GM18868 (cell line): ENCODE measurements around the gene ERVFRD-1.

Experiments used
- ATAC-seq: cut with Tn5 transposase; IDR thresholded peaks from one replicate; pipeline ENCODE4 v1.9.1; 2021; ENCODE audit warnings: mild to moderate bottlenecking, moderate library complexity; ENCODE audit not compliant: unreplicated experiment

Gene ERVFRD-1, protein sequence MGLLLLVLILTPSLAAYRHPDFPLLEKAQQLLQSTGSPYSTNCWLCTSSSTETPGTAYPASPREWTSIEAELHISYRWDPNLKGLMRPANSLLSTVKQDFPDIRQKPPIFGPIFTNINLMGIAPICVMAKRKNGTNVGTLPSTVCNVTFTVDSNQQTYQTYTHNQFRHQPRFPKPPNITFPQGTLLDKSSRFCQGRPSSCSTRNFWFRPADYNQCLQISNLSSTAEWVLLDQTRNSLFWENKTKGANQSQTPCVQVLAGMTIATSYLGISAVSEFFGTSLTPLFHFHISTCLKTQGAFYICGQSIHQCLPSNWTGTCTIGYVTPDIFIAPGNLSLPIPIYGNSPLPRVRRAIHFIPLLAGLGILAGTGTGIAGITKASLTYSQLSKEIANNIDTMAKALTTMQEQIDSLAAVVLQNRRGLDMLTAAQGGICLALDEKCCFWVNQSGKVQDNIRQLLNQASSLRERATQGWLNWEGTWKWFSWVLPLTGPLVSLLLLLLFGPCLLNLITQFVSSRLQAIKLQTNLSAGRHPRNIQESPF

DNA sequence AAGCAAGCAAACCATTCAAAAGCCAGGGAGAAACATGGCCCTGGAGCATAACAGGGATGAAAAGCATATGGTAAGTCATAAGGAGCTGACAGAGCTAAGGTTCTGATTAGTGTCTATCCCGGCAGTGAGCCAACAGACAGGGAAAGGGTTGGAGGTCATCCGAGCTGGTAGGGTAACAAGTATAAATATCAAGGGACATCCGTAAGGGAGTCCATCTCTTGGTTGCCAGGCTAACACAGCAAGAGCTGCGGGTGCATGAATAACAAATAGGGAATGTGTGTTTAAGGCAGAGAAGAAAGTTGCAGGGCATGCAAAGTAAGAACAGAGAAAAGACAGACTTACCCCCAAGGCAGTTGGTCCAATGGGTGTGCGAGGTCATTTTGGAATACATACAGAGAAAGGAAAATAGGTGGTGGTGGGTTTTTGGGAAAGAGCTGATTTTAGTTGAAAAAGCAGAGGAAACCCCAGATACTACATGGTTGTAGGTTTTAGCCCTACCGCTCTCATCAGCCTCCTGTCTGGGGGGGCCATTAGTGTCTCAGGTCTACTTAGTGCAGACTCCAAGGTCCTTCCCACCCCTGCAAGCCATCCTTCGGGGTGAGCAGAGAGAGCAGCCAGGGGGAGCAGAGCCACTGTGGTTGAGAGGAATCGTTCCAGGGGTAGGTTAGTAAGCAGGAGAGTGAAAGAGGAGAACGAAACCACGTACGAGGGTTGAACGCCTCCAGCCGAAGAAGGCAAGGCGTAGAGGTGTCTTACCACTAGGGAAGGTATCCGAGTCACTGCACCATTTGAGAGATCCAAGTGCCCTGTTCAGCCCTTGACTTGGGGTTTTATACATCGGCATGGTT is at the start of gene ERVFRD-1:
ERVFRD-1 (minus strand) TSS at position 805 of the 848 bp plus-strand sequence. CDS start 6,415 bp downstream, outside the sequence.
- no peak for ATAC-seq

DNA sequence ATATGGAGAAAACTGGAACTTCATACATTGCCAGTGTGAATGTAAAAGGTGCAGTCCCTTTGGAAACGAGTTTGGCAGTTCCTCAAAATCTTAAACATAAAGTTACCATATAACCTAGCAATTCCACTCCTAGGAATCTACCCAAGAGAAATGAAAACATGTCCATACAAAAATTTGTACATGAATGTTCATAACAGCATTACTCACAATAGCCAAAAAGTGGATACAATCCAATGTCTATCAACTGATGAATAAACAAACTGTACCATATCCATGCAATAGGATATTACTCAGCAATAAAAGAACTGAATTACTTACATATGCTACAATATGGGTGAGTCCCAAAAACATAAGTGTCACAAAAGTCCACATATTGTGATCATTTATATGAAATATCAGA is 48.7 kb upstream of the ERVFRD-1 start:
- no peak for ATAC-seq

DNA sequence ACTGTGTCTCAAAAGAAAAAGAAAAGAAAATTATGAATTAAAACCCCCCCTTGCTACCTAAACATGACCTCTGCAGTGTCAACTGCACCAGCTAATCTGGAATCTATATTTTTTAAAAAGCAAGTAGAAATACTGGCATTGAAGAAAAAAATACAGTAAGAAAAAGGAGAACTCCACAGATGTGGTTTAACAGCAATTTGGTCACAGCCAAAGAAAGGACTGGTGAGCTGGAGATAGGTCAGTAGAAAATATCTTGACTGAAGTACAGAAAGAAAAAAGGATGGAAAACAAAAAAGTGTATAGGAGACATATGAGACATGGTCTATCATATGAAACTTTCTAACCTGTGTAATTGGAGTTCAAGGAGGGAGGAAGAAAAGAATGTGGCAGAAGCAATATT is 44.1 kb upstream of the ERVFRD-1 start:
- no peak for ATAC-seq

DNA sequence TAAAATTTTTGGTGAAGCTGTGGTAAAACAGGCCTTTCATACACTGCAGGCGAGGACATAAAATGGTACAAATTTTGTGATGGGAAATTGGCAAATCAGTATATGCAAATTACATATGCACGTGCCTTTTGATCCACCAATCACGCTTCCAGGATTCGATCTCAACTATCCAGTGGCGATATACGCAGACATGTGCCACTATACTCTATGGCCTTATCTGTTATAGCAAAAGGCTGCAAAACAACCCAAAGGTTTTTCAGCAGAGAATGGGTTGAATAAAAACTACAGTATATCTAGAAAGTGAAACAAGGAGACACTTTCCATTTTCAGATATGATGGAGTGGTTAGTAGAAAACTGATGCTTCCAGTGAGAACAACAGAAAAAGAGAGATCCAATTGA is 41.9 kb upstream of the ERVFRD-1 start:
- no peak for ATAC-seq

DNA sequence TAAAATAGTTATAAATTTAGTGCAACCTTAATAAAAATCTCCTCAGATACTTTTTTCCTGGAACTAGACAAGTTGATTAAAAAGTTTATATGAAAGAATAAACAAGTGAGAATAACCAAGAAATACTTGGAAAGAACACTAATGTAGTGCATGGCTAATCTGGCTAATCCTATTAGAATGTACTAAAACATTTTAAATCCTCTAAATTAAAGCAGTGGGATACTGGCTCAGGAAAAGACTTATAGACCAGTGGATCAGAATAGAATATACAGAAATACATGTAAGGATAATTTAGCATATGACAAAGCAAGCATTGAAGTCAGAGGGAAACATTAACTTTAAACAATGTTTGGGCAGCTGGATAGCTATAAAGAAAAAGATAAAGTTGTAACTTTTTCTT is 41.1 kb upstream of the ERVFRD-1 start:
- no peak for ATAC-seq

DNA sequence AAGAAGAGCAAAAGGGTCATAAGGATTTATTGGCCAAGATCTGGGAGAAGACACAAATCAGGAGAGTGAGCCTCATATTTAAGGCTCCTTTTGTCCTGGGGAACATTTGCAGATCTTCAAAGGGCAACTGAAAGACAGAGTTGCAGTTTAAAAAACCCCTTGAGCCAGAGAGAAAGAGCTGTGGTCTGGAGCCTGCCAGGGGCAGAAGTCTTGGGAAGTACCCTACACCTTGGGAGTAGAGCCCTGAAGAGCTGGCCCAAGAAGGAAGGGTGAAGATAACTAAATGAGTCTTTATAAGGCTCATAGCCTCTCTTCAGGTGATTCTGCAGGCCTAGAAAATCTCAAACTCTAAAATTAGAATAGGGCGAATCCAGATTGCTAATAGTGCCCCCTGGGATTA is 40.0 kb upstream of the ERVFRD-1 start:
- ATAC-seq: no peak

DNA sequence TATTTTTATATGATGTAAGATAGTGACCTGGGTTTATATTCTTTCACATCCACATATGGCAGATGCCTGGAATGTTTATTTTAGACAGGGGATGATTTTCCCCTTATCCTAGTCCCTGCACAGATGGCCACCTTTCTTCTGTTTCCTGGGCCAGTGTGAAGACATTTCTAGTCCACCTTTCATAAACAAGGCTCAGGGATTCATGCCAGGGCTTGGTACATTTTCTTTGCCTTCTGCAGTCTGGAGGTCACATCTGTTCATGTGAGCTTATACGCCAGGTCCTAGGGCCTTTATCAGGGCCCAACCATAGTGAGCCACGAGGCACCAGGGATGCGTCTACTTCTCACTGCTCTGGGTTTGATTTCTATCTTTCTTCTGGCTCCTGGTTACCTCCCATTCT is 38.0 kb upstream of the ERVFRD-1 start:
- no peak for ATAC-seq

DNA sequence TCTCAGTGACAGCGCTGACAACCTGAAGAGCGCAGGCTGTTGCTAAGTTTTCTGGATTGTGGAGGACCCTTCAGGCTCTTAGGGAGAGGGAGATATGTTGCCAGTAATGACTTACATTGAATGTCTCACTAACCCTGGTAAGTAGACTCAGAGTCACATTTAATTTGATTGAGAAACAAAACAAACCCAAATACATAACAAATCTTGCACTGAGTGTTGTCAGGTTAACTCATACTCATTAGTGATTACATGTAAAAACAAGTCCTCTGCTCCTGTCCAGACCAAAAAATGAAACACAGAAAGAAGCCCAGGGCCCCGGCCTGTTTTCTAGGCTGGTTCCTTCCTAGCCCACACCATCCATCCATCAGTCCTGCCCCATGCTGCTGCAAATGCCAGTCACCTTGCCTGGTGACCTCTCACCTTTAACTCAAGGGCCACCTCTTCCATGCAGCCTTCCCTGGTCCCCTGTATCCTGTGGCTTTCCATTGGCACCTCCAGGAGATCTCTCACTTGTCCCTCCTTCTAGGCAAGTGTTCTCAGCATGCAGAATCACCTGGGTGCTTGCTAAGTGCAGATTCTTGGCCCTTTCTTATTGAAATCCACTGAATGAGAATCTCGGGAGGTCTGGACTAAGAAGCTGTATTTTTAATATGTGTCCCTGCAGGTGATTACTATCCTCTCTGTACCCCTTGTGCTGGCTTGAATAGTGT is 34.7 kb upstream of the ERVFRD-1 start:
- ATAC-seq: no peak

DNA sequence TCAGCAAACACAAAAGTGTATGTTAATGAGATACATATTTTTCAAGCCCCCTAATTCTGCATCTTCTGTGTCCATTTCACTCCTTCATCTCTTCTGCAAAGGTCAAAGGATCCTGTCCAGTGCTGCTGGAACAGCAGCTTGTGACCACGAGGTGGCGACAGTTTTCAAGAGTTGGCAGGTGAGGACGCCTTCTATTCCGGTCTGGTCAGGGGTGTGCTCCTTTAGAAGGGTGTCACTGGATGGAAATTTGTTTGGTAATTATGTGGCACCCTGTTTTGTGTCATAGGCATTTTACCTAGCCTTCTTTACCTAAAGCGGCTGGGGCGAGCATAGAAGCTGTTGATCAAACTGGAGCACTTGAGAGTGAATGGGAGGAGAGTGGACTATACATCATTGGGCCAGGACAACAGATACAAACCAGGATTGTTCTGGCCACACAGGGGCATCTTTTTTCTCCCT is 32.9 kb upstream of the ERVFRD-1 start:
- ATAC-seq: peak; percentile 79

DNA sequence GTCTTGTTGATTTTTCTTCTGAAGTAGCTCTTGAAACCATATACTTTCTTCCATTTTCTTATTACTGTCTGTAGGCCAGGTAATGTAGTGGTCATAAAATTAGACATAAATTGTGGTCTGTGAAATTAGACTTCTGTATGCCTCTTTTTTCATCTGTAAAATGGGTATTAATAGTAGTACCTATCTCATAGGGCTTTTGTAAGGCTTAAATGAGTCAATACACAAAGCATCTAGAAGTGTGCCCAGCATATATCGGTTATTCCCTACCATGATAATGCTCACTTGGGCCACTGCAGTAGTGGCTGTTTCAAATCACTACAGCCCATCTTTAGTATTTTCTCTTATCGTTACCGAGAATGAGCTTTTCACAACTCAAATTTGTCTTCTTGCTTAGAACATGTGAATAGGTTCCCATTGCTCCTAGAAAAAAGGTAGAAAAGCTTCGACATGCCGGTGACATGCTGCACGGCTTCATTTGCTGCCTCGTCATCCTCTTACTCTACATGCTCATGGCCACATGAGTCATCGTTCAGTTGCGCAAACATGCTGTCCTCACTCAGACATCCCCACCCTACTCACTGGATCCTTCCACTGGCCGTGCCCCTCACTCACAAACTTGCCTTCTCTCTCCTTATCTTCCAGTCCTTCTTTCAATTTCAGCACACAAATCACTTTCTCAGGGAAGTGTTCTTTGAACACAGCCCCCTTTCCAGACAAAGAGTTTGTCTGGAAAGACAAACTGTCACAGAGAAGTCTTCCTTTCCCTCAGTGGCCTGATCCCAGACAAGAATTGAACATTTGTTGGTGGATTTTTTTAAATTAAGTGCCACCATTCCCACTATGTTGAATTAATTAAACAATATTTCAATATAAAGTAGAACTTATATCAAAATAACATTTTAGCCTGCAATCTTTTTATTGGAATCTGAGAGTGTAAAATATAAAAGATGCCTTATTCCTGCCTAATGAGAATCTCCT is 32.2 kb upstream of the ERVFRD-1 start:
- no peak for ATAC-seq

DNA sequence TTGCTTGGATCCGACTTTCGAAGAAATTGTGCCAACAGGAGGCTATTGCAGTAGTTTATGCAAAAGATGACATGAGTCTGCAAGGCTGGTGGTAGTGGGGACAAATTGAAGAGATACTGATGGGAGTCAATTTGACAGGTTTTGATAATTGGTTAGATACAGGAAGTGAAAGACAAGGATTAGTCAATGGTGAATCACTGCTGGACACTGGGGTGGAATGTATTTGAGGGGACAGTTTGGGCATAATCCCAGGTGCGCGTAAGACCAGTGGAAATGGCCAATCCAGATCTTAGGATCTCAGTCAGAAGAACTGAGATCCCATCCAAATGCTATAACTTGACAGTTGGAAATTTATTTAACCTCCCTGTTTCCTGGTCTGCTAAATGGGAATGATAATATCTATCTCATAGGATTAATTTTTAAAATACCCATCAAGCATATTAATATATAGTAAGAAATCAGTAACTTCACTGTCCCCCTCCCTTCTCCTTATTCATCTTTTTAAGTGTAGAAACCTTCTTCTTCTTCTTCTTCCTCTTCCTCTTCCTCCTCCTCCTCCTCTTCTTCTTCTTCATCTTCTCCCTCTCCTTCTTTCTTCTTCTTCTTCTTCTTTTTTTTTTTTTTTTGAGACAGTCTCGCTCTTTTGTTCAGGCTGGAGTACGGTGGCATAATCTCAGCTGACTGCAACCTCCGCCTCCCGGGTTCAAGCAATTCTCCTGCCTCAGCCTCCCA is 30.9 kb upstream of the ERVFRD-1 start:
- no peak for ATAC-seq

DNA sequence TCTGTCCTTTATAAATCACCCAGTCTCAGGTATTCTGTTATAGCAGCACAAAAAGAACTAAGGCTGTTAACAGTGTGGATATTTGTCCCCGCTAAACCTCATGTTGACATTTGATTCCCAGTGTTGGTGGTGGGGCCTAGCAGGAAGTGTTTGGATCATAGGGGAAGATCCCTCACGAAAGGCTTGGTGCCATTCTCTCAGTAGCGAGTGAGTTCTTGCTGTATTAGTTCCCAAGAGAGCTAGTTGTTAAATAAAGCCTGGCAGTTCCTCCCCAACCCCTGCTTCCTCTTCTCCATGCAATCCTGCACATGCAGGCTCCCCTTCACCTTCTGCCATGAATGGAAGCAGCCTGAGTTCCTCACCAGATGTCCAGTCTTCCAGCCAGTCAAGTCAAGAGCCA is 29.8 kb upstream of the ERVFRD-1 start:
- no peak for ATAC-seq

DNA sequence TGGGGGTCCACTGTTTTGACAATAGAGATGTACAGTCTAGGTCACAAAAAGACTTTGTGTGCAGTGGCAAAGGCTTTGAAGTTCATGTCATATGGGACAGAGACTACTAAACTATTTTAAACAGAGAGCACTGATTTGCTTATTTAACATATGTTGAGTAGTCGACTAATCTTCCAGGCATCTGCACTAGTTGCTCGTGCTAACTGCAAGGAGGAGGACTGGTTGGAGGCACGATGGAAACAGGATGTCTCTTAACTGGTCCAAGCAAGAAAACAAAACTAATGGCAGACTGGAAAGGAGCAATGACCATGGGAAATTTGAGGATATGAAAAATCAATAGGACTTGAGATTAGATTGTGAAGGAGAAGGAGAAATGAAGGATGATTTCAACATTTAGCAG is 28.5 kb upstream of the ERVFRD-1 start:
- no peak for ATAC-seq

DNA sequence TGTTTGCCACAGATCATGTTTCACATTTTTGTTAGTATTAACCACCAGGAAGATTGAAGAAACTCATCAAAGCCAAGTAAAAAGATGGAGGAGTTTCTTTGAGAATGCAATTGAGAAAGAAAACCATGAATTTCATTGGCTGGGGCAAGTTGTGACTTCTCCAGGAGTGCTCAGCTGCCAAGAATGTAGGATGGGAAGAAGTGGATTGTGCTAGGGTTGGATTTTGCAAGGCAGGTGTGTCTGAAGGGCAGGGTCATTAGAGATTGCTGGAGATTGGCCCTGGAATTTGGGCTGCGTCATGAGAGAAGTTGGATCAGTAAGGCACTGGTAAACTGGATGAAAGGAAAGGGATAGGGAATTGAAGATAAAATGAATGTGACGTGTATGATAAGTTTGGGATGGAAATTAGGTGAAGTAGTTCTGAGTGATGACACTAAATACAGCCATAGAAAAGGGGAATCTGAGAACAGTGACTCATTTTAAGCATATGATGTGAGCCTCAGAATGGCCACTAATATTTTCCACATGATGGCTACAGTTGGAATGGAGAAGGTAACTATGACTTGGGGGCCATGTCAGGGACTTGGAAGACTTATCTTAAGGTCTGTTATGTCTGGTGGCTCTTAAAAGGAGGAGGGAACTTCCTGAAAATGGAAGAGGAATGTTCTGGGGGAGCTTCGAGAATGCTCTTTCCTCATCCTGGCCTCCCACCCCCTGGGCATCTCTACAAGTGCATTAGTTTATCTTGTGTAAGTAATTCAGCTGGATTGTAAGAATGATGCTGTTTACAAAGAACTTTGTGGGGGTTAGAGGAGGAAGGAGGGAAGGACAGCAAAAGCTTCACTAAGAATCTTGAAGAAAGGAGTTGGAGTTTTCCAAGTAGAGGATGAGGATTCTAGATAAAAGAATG is 27.8 kb upstream of the ERVFRD-1 start:
- peak; percentile 65 for ATAC-seq

DNA sequence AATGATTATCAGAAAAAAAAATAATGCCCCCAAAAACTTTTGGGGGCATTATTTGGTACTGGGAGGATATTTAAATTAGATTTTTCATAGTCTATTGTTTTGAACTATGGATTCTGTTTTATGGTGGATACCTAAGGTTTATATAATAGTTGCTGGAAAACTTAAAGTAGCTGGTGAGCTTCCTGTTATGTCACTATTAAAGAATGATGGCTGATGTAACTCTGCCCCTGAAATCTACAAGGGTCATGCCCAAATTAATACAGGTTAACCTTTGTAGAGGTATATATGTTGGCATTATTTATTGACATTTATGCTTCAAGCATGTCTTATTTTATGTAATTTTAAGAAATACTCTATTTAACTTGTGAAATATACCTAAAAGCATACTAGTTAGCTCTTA is 25.3 kb upstream of the ERVFRD-1 start:
- ATAC-seq: no peak

DNA sequence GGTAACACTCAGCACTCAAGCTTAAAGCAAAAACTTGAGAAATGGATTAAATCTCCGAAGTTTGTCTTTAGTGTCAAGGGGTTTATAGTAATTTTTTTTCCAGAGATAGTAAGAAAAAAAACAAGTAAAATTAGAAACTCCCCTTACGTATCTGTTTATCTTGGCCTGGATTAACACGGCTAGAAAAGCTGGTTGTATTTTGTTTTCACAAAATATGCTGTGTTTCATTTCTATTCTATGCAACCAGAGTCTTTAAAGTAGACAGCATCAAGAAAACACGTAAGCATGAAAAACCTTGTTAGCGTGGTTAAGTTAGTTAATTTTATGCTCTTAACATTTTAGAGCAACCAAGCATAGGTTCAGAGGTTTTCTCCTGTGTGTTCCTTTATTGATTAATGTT is 21.8 kb upstream of the ERVFRD-1 start:
- ATAC-seq: no peak

DNA sequence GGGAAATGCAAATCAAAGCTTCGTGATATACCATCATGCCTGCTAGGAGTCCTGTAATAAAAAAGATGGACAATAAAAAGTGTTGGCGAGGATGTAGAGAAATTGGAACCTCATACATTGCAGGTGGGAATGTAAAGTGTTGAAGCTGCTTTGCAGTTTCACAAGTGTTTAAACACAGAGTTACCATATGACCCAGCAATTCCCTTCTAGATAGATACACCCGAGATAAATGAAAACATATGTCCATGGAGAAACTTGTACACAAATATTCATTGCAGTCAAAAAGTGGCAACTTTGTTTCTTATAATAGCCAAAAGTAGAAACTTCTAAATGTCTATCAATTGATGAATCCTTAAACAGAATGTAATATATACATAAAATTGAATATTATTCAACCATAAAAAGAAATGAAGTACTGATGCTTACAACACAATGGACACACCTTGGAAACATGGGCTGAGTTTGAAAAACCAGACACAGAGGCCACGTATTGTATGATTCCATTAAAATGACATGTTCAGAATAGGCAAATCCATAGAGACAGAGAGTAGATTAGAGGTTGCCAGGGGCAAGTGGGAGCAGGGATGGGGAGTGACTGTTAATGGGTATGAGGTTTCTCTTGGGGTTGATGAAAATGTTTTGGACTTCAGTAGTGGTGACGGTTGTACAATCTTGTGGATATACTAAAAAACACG is 20.8 kb upstream of the ERVFRD-1 start:
- no peak for ATAC-seq

DNA sequence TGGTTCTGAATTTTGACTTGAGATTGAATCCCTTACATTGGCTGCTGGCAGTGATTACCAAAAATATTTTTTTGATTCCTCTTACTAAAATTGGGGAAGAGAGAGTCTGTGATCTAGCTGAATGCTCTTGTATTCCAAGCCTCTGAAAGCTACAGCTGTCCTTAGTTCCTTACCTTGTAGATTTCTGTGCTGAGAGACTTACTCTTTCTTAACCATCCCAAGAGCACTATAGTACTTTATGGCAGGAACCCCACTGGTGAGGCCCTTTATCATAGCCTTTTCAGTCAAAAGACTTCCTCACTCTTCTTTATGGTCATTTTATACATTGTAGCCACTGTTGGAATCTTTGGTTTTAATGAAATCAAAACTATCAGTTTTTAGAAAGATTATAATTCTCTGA is 19.1 kb upstream of the ERVFRD-1 start:
- peak; percentile 21 for ATAC-seq
